ENCODE results near the gene PIGU.
"Not testable (repeated sequence)": the region's sequence is repeated elsewhere in the genome, so short reads cannot be mapped to it uniquely, and the experiment has no call there.

Gene PIGU

DNA sequence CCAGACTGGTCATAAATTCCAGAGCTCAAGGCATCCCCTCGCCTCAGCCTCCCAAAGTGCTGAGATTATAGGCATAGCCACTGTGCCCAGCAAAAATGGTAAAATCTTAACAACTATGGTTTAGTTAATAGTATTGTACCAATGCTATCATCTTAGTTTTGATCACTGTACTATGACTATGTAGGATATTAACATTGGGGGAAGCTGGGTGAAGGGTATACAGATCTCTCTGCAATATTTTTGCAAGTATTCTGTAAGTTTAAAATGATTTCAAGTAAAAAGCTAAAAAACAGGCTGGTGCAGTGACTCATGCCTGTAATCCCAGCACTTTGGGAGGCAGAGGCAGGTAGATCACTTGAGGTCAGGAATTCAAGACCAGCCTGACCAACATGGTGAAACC lies 7.8 kb downstream of the PIGU start:
- DNase-seq (ENCODE audit: low read depth), result no peak
- H3K4me3 ChIP-seq (ENCODE audit: low read length), result no peak overlapping the region
- TF ChIP-seq, protein P1, sequence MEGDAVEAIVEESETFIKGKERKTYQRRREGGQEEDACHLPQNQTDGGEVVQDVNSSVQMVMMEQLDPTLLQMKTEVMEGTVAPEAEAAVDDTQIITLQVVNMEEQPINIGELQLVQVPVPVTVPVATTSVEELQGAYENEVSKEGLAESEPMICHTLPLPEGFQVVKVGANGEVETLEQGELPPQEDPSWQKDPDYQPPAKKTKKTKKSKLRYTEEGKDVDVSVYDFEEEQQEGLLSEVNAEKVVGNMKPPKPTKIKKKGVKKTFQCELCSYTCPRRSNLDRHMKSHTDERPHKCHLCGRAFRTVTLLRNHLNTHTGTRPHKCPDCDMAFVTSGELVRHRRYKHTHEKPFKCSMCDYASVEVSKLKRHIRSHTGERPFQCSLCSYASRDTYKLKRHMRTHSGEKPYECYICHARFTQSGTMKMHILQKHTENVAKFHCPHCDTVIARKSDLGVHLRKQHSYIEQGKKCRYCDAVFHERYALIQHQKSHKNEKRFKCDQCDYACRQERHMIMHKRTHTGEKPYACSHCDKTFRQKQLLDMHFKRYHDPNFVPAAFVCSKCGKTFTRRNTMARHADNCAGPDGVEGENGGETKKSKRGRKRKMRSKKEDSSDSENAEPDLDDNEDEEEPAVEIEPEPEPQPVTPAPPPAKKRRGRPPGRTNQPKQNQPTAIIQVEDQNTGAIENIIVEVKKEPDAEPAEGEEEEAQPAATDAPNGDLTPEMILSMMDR (conservative IDR thresholded peaks at IDR 0.05; ENCODE audit: low read depth, low read length), result no peak

DNA sequence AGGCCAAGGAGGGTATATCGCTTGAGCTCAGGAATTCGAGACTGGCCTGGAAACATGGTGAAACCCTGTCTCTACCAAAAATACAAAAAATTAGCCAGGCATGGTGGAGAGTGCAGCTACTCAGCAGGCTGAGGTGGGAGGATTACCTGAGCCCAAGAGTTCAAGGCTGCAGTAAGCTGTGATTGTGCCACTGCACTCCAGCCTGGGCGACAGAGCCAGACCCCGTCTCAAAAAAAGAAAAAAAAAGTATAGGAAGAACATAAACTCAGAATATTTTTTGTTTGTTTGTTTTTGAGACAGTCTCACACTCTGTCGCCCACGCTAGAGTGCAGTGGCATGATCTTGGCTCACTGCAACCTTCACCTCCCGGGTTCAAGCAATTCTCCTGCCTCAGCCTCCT lies 12.1 kb downstream of the PIGU start:
- H3K4me3 ChIP-seq (ENCODE audit: low read length); DNase-seq (ENCODE audit: low read depth): not testable (repeated sequence)

DNA sequence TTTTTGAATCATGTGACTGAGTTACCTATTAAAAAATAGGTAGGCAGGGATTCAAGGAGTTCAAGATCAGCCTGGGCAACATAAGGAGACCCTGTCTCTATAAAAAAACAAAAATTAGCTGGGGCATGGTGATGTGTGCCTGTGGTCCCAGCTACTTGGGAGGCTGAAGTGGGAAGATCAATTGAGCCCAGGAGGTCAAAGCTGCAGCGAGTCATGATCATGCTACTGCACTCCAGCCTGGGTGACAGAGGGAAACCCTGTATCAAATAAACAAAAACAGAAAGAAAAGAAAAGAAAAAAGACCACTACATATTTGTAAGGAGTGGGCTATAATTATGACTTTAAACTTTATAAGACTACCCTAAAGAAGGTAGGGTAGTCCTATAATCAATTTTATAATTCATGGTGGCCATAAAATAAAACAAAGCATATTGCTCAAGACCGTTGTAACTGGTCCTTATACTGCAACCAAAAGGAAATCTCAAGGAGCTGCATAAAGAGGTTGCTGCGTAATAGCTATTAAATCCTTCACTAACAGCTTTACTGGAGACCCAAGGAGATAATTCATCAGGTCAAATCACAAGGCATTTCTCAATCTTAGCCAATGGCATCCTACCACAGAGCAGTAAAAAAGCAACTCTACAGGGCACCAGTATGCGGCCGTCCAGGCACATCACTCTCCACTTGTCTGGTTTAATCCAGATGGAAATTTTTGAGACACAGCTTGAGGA lies 13.5 kb downstream of the PIGU start:
- TF ChIP-seq, protein P1 (conservative IDR thresholded peaks at IDR 0.05; ENCODE audit: low read depth, low read length), result no peak
- no peak overlapping the region for H3K4me3 ChIP-seq (ENCODE audit: low read length)
- DNase-seq (ENCODE audit: low read depth), result no peak

DNA sequence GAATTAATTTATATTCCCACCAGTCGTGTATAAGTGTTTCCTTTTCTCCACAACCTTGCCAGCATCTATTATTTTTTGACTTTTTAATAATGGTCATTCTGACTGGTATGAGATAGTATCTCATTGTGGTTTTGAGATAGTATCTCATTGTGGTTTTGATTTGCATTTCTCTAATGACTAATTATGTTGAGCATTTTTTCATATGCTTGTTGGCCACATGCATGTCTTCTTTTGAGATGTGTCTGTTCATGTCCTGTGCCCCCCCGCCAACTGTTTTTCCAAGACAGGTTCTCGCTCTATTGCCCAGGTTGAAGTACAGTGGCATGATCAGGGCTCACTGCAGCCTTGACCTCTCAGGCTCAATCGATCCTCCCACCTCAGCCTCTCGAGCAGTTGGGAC lies 15.1 kb downstream of the PIGU start:
- not testable (repeated sequence) for H3K4me3 ChIP-seq (ENCODE audit: low read length); DNase-seq (ENCODE audit: low read depth)

DNA sequence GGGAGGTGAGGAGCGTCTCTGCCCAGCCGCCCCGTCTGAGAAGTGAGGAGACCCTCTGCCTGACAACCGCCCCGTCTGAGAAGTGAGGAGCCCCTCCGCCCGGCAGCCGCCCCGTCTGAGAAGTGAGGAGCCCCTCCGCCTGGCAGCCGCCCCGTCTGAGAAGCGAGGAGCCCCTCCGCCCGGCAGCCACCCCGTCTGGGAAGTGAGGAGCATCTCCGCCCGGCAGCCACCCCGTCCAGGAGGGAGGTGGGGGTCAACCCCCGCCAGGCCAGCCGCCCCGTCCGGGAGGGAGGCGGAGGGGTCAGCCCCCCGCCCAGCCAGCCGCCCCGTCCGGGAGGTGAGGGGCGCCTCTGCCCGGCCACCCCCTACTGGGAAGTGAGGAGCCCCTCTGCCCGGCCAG lies 18.2 kb downstream of the PIGU start:
- DNase-seq (ENCODE audit: low read depth); H3K4me3 ChIP-seq (ENCODE audit: low read length): not testable (repeated sequence)

DNA sequence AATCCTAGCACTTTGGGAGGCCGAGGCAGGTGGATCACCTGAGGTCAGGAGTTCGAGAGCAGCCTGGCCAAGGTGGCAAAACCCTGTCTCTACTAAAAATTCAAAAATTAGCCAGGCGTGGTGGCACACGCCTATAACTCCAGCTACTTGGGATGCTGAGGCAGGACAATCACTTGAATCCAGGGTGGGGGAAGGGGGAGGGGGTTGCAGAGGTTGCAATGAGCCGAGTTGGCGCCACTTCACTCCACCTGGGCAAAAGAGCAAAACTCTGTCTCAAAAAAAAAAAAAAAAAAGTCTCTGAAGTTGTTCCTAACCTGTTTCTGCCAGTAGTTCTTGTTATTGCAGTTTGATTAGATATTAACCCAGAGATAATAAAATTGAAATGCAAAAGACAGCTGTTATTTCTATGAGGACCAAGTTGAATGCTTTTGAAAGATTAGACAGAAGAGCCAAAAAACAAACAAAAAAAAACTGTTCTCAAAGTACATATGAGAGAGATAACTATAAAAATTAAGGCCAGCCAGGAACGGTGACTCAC lies 22.6 kb downstream of the PIGU start:
- no peak overlapping the region for H3K4me3 ChIP-seq (ENCODE audit: low read length)
- DNase-seq (ENCODE audit: low read depth), result no peak
- TF ChIP-seq, protein P1 (conservative IDR thresholded peaks at IDR 0.05; ENCODE audit: low read depth, low read length), result no peak

DNA sequence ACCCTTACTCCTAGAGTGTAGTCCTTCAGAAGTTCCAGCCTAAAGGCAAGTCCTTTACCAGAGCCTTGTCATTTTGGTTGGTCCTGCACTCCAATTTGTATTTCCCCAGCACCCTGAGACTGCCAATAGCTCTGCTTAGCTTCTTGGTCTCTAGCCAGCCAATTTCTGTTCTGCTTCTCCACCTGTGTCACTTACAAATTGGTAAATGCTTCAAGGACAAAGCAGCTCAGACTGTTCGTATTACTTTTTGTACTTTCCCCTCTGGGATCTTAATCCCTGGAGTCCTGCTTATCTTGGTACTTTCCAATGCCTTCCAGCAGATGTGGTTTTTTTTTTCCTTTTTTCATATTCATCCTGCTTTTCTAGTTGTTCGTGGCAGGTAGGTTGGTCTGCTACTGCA lies 25.7 kb downstream of the PIGU start:
- TF ChIP-seq, protein P1 (conservative IDR thresholded peaks at IDR 0.05; ENCODE audit: low read depth, low read length), result no peak
- no peak overlapping the region for H3K4me3 ChIP-seq (ENCODE audit: low read length)

DNA sequence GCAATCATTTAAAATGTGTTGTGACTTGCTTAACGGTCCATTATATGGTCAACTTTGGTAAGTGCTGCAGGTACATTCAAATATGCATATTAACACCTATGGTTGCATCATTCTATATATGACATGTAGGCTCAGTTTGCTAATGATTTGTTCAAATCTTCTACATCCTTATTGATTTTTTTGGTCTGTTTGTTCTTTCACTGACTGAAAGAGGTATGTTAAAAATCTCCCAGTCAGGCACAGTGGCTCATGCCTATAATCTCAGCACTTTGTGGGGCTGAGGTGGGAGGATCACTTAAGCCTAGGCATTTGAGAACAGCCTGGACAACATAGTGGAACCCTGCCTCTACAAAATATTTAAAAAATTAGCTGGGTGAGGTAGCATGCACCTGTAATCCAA lies 29.2 kb downstream of the PIGU start:
- no peak overlapping the region for H3K4me3 ChIP-seq (ENCODE audit: low read length)
- TF ChIP-seq, protein P1 (conservative IDR thresholded peaks at IDR 0.05; ENCODE audit: low read depth, low read length), result no peak
- no peak for DNase-seq (ENCODE audit: low read depth)

More for the DNA sequence above, 25.7 kb downstream of the PIGU start:
- DNase-seq (ENCODE audit: low read depth), result no peak

DNA sequence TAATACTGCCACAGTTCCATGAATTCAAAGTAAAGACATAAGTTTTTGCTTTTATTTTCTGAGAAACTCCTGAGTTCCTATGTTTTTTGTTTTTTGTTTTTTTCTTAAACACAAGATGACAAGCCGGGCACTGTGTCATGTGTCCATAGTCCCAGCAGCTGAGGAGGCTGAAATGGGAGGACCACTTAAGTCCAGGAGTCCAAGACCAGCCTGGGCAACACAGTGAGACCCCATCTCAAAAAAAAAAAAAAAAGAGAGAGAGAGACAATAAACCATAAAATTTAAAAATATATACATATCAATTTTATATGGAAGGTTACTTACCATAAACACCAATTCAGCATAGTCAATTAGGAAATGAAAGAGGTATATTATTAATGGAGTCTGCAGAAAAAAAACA lies 31.9 kb downstream of the PIGU start:
- no peak for DNase-seq (ENCODE audit: low read depth)
- TF ChIP-seq, protein P1 (conservative IDR thresholded peaks at IDR 0.05; ENCODE audit: low read depth, low read length), result no peak
- no peak overlapping the region for H3K4me3 ChIP-seq (ENCODE audit: low read length)

Measured in retinal pigment epithelial cell (primary cell).